GM19397 (cell line): ENCODE measurements around the gene CHAD.
"Not testable (repeated sequence)": the region's sequence is repeated elsewhere in the genome, so short reads cannot be mapped to it uniquely, and the experiment has no call there.

Source experiments
- ATAC-seq: cut with Tn5 transposase; IDR thresholded peaks from one replicate; pipeline ENCODE4 v1.9.1; 2021; ENCODE audit warnings: mild to moderate bottlenecking, moderate library complexity; ENCODE audit not compliant: unreplicated experiment

CHAD gene

DNA sequence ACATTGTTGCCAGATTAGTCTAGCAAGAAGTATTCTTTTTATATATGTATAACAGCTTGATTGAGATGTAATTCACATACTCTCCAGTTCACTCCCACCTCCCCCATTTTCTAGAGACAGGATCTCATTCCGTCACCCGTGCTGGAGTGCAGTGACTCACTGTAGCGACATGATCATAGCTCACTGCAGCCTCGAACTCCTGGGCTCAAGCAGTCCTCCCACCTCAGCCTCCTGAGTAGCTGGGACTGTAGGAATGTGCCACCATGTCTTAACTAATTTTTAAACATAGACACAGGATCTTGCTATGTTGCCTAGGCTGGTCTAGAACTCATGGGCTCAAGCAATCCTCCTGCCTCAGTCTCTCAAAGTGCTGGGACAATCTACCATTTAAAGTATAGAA lies 6.7 kb upstream of the CHAD start:
- no peak for ATAC-seq

DNA sequence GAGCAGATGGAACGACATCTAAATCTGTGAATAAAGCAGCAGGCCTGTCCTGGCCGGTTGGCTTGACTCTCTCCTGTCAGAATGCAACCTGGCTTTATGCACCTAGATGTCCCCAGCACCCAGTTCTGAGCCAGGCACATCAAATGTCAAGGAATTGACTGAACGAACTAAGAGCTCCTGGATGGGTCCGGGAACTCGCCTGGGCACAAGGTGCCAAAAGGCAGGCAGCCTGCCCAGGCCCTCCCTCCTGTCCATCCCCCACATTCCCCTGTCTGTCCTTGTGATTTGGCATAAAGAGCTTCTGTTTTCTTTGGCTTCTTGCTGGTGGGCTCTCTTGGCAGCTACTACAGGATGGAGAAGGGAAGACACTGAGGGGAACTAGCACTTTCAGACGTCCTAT lies 5.8 kb upstream of the CHAD start:
- no peak for ATAC-seq

DNA sequence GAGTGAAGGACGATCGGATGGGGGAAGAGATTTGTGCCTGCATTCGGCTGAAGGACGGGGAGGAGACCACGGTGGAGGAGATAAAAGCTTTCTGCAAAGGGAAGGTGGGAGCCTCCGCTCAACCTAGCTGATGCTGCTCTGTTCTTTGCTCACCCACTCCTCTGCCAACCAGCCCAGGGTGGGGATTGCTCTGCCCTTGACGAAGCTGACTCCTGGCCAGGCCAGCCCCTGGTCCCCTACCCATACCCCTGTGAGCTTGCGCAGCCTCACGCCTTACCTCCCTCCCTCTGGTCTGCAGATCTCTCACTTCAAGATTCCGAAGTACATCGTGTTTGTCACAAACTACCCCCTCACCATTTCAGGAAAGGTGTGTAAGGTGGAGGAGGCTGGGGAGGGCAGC lies 5.2 kb upstream of the CHAD start:
- no peak for ATAC-seq

DNA sequence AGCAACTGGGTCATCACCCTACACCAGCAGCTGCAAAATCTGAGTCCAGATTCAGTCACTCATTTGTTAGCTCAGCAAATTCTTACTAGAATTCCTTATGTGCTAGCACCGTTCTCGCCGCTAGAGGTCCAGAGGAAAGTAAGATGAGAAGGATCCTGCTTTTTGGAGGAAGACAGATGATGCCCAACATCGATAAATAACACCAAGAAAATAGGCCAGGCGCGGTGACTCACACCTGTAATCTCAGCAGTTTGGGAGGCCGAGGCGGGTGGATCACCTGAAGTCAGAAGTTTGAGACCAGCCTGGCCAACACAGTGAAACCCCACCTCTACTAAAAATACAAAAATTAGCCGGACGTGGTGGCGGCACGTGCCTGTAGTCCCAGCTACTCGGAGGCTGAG lies 4.1 kb upstream of the CHAD start:
- ATAC-seq = not testable (repeated sequence)

DNA sequence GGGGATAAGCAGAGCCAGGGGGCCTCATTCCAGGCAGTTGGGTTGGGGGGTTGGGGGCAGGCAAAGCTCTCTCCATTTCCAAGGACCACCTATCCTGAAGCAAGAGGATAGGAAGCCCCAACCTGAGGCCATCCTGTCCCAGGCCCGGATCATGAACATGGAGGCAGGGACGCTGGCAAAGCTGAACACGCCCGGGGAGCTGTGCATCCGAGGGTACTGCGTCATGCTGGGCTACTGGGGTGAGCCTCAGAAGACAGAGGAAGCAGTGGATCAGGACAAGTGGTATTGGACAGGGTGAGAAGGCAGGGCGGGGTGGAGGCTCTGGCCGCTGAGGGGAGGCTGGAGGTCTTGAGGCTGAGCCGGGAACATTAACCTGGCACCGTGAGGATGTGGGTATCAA lies 3.6 kb upstream of the CHAD start:
- no peak for ATAC-seq

DNA sequence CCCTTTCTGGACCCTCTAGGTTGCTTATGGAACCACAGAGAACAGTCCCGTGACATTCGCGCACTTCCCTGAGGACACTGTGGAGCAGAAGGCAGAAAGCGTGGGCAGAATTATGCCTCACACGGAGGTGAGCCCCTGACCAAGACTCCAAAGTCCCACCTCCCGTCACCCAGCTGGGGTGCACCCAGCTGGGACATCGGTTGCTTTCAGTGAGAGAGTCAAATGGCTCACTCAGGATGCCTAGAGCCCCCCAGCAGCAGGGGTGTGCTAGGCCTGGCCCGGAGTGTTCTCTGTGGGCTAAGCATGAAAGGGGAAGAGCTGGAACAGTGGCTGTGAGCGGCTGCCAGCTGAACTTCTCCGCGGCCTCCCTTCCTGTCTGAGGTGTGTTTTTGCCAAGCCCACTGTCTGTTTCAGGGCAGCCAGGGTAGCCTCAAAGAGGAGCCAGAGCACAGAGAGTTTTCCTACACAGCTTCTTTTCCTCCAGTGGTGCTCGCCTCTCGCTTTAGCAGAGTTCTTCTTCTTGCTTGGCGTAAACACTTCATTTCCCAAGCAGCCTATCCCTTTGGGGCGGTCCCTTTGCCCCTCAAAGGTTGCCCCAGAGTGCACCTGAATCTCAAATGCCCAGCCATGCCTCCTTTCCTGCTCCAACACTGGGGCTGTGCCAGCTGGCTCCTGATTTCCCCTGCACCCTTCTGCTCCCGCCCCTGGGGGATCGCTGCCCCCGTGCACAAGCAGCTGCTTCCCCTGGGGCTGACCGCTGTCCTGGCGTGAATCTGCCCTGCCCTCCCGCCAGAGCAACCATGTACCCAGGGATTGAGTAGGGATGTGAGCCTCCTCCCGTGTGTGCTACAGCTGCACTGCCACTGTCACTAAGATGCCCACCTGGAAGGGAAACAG lies 2.6 kb upstream of the CHAD start:
- ATAC-seq = no peak

DNA sequence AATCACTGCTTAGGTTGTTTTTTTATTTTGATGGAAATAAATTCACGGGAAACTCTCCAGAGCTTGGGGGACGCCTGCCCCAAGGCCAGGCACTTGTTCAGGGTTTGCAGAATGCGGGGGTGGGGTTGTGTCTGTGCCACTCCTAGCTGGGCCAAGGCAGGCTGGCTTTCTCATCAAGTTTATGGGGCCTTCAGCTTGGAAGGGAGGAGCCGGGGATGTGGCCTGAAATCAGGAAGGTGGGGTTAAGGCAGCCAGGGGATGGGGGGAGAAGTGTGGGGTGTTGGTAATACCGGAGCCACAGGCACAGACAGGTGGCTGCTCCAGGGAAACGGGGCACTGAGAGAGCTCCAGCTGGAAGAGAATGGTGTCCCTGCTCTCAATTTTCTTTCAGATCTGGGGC lies 1.7 kb upstream of the CHAD start:
- no peak for ATAC-seq

DNA sequence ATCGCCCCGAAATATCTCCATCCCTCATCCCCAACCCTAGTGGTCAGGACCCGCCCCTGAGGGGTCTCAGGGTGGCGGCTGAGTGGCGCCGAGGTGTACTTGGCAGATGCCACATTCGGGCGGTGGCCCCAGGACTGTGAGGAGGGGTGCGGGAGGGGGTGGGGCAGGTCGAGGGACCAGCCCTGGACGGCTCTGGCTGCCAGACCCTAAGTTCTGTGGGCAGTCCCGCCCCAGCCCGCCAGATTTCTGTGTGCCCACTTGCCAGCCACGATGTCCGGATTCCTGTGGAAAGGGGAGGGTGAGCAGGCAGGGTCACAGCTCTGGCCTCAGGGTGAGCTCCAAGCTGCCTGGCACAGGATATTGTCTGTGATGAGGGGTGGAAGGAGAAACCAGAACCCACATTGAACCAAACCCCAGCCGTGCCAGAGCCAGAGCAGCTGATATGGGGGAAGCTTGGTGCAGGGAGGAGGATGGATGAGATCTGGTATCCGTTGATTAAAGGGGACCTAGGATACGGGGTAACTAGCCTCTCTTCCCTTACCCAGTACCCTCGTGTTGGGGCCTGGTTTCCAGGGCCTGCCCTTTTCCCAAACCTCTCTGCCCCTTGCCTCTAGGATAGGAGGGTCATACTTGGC lies 1.1 kb upstream of the CHAD start:
- ATAC-seq = no peak

DNA sequence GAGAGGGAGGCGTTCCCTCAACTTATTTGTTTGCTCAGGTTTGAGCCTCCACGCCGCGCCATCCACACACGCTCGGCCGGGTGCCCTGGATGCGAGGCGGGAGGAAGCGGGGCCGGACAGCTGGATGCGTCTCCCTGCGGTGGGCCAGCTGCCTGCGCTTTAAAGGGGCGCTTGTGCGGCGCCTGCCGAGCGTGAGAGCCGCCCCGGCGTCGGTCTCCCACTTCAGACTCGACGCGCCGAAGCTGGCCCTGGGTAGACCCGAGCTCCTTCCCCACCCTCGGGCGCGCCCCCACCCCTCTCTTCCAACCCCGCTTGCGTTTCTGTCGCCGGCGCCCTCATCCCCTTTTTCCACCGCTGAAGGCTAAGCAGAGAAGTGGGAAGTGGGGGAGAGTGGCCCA lies 527 bp upstream of the CHAD start:
- ATAC-seq = no peak

DNA sequence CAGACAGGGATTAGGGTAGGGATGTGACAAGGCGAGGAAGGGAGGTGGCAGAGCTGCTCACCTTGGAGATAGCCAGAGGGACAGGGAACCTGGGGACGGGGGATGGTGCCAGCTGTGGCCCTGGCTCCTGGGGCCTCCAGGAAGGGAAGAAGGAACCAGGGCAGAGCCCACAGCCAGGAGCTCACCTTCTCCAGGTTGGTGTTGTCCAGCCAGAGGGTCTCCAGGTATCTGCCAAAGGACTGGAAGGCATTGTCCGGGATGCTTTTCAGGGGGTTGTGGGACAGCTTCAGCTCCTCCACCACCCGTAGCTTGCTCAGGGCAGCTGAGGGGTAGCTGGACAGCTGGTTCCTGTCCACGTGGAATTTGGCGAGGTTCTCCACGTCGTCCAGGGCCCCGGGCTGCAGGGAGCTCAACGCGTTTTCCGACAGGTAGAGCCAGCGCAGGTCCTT lies 801 bp downstream of the CHAD start:
- ATAC-seq = no peak

DNA sequence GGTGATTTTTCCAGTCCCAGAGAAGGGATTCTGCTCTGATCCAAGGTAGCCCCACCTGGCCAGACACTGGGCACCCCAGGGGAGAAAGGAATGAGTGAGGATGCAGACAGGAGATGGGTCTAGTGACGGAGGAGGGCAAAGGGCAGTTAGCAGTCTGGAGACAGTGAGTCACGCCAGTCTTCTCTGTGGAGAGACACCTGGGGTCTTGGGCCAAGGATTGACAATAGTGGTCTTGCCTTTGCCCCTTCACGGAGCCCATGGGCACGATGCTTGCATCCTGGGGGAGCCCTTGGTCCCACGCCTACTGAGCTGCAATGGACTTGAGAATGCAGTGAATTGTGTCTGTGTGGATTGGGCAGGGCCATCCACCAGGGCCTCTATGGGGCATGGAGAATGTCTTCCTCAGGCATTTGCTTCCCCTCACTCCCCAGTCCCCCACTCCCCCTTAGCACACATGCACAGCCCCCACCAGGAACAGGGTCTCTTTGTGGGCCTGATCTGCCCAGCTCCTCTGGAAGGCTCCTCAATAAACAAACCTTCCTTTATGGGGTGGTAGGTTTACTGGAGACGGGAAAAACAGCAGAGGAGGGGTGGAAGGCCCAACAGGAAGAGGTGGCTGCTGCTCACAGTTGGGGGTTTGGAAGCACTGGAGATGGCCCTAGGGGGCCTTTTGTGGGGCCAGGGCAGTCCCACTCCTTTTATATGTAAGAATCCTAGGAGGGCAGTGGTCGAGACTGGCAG lies 1.4 kb downstream of the CHAD start:
- ATAC-seq = no peak

DNA sequence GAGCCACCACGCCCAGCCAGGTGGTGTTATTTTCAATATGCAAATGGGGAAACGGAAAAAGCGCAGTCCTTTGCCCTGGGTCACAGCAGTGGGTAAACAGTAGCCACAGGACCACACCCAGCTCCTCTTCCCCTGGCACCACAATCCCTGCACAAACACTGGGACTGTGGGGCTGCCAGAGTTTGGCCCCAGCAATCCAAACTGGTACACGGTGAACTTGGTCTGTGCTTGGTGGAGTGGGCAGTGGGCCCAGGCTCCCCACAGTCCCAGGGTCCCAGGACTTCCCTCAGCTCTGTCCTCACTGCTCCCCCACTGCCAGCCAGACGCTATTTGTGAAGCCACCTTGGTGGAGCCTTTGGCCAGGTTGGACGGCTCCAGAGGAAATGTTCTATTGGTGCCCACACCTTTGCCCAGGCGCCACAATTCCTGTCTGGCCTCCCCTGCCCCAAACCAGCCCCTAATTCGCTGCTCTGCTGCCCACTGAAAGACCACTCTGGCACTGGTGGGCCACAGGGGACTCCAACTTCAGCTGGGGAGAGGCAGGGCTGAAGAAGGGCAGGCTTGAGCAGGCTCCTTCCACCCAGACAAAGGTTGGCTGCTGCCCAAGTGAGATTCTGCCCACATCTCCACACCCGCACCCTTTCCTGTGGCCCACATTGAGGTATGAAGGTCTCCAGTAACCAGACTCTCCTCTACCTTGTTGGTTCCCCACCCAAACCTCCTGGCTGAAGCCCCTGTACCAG lies 2.1 kb downstream of the CHAD start:
- no peak for ATAC-seq

DNA sequence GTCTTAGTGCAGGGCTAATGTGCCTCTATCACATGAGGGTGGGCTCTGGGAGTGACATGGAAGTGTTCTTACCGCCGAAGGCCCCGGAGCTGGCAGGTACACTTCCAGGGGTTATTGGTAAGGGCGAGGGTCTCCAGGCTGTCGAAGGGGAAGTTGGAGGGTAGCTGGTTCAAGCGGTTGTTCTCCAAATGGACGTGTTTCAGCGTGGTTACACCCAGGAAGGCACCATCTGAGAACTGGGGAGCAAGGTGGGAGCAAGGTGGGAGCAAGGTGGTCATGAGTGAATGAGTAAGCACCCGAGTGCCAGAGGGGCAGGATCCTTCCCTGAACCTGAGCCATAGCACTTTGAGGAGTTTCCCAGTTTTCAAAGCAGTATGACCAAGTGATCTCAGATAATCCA lies 3.0 kb downstream of the CHAD start:
- no peak for ATAC-seq

DNA sequence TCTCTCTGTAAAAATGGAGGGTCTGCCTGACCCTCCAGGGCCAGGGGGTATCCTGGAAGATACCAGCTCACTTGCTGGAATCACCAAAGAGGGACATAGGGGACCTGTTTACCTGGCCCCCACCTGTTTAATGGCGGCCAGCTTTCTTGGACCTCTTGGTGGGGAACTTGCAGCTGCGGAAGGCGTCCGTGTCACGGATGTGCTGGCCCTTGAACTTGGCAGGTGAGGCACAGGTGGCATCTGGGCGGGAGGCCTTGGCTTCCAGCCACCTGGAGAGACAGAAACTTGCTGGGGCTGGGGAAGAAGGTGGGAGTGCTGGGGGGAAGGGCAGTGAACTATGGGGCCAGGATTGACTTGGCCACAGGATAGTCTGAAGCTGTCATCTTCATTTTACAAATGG lies 3.5 kb downstream of the CHAD start:
- ATAC-seq = no peak

DNA sequence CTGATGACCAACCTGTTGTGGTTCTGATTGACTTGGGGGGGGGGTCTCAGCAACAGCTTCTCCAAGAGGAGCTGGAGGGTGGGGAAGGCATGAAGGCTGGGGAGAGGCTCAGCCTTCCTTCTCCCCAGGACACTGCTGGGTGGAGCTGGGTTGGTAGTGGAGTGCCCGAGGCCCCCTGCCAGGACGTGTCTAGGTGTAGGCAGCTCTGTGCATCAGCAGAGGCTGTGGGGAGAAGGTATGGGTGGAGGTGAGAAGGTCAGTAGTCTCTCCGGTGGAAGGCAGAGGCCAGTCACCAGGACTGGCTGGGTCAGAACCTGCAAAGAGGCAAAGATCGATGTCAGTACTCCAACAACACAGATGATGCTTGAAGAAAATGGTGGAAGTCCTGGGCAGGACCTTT lies 3.9 kb downstream of the CHAD start:
- ATAC-seq = no peak

DNA sequence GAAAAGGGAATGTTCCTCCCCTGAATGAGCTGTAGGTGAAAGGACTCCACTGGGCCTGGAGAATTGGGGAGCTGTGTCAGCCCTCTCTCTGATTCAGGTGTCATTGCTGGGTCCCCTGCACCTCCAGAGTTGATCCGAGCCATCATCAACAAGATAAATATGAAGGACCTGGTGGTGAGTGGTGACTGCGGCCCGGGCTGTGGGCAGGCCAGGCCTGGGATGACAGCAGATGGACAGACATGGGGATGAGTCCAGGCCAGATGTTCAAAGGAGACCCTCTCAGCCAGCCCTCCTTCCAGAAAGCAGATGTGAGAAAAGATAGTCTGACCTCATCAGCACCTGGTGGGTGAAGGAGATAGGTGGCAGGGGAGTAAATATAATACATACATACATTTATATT lies 4.6 kb downstream of the CHAD start:
- no peak for ATAC-seq

DNA sequence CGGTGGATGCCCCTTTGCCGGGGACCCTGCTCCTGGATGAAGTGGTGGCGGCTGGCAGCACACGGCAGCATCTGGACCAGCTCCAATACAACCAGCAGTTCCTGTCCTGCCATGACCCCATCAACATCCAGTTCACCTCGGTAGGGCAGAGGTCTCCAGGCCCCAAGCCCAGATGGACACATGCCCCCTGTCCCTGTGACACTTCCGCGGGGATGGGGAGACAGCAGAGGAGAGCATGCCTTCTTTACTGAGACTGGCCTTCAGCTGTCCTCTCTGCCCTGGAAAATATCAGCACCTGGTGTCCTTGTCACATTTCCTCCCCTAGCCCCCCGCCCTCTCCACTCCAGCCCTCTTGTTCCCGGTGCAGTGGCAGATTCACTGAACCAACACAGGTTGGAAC lies 6.2 kb downstream of the CHAD start:
- ATAC-seq = no peak

DNA sequence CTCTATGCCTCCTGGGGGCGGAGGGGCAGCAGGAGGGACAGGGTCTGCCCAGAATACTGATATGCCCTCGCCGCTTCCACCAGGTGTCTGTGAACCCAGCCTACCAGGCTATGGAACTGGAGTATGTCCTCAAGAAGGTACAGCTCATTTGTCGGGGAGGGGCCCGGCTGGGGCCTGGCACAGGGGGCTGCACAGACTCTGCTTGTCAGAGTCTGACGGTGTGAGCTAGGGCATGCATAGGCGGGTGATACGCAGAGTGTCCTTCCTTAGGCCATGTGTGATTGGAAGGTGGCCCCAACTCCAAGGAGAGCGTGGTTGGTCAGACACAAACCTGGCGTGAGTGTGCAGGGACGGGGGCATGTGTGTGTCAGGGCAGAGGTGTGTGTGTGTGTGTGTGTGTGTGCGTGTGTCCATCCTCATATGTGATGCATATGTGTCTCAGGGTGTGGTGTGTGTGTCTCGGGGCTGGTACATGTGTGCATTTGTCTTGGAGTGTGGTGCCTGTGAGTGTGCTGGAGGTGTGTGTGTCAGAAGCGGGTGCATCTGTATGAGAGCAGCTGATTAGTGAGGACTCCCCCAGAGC lies 7.0 kb downstream of the CHAD start:
- ATAC-seq = no peak

DNA sequence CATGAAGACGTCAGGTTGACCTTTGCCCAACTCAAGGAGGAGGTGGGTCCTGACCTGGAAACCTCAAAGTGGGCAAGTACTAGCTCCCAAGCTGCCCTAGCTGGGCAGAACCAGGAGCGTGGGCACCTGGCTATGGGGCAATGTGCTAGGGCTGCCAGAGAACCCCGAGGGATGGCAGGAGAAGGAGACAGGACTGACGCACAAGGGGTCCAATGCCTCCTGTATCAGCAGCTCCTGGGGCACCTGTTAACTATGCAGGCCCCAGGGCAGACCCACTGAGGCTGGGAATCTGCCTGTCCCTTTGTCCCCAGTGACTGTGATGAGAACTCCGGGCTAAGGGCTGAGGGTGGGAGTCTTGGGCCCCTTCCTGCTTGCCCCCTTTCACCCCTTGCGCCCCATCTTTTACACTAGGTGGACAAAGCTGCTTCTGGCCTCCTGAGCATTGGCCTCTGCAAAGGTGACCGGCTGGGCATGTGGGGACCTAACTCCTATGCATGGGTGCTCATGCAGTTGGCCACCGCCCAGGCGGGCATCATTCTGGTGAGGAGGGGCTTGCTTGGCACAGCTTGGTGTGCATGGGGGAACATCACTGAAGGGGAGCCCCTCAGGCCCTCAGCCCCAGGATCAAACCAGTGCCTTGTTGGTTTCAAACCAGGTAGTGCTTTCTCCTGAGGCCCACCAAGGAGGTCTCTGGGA lies 7.7 kb downstream of the CHAD start:
- ATAC-seq = no peak

DNA sequence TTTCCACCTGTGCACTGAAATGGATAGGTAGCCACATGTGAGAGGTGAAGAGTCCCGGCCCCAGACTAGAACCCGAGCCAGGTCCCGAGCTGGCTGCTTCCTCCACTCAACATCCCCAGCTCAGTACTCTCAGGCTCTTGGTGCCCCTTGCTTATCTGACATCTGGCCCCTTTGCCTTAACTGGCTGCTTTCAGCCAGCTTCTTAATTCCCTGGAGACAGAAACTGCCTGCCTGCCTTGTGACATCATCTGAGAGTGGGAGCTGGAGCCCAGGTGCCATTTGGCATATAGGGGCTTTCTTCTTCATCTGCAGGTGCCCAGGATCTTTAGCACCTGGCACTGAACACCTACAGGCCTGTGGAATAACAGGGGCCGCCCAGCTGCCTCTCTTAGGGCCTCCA lies 8.9 kb downstream of the CHAD start:
- ATAC-seq = no peak
